SHP77 treated with DMSO at 0.1 percent for 48 hours (cell line): ENCODE results near the gene TDP1.

Source experiments
- DNase-seq: peaks from one replicate; lab custom pipeline; 2025; lab: John Stamatoyannopoulos, UW

TDP1 gene

GRCh38 chr14:89955745-89956660 is at the start of gene TDP1:
TDP1 (plus strand) TSS chr14:89955927; CDS start chr14:89963115, 7,188 bp downstream.
- peak; percentile 91 for DNase-seq

- DNase-seq: no peak
These were observed 49.7 kb upstream of the TDP1 start for GRCh38 chr14:89906000-89906399.

- no peak for DNase-seq
These were observed 48.1 kb upstream of the TDP1 start for GRCh38 chr14:89907655-89908054.

- no peak for DNase-seq
These were observed 46.8 kb upstream of the TDP1 start for GRCh38 chr14:89908712-89909450.

- no peak for DNase-seq
These were observed 46.1 kb upstream of the TDP1 start for GRCh38 chr14:89909586-89909985.

- no peak for DNase-seq
These were observed 45.1 kb upstream of the TDP1 start for GRCh38 chr14:89910691-89911009.

- no peak for DNase-seq
These were observed 44.5 kb upstream of the TDP1 start for GRCh38 chr14:89911010-89911919.

GRCh38 chr14:89912221-89912620 is 43.5 kb upstream of the TDP1 start:
- no peak for DNase-seq

GRCh38 chr14:89912667-89913211 is 43.0 kb upstream of the TDP1 start:
- no peak for DNase-seq

GRCh38 chr14:89915114-89915878 is 40.4 kb upstream of the TDP1 start:
- peak; percentile 42 for DNase-seq

GRCh38 chr14:89918721-89919120 is 37.0 kb upstream of the TDP1 start:
- no peak for DNase-seq

- no peak for DNase-seq
These were observed 35.7 kb upstream of the TDP1 start for GRCh38 chr14:89920056-89920455.

GRCh38 chr14:89921346-89921745 is 34.4 kb upstream of the TDP1 start:
- DNase-seq: no peak

GRCh38 chr14:89922031-89922907 is 33.5 kb upstream of the TDP1 start:
- DNase-seq: no peak

GRCh38 chr14:89924268-89924667 is 31.5 kb upstream of the TDP1 start:
- DNase-seq: no peak

GRCh38 chr14:89926694-89927093 is 29.0 kb upstream of the TDP1 start:
- DNase-seq: no peak

GRCh38 chr14:89927186-89927865 is 28.4 kb upstream of the TDP1 start:
- no peak for DNase-seq

GRCh38 chr14:89933002-89933401 is 22.7 kb upstream of the TDP1 start:
- no peak for DNase-seq

GRCh38 chr14:89936654-89937185 is 19.0 kb upstream of the TDP1 start:
- no peak for DNase-seq
